HCT116 (cell line): Measurements from ENCODE around the gene SRP9. TPM values are rescaled to one million over a fixed set of nuclear protein-coding genes. Genes with fewer than 3 reads are reported as not detected.

Source experiments
- ATAC-seq: fragments of 200-7000 bp; cut with Tn5 transposase; 2 replicates; pipeline ENCODE4 v1.9.1; 2020; ENCODE audit warnings: mild to moderate bottlenecking, moderate library complexity
- BruUV-seq: library from RNA; stranded (reverse); fragments of 400-500 nt; replicated peaks from 2 replicates; lab custom pipeline; 2021; lab: Mats Ljungman, UMichigan
- CTCF ChIA-PET: fragments of 300-600 bp; sonication (Branson Sonifier 250); formaldehyde crosslinking; loops from one replicate; lab custom pipeline; 2021; ENCODE audit warnings: antibody characterized with exemption; lab: Charles Lee
- POLR2A ChIA-PET: fragments of 300-600, 350-600 bp; sonication (Branson Sonifier 250); formaldehyde crosslinking; loops from one replicate; lab custom pipeline; 2021; ENCODE audit warnings: antibody characterized with exemption; lab: Charles Lee
- RAD21 ChIA-PET, 2 experiments: fragments of 300-600 bp; sonication (Branson Sonifier 250); formaldehyde crosslinking; loops; one replicate each; lab custom pipeline; 2023; ENCODE audit warnings: low total read pairs in 2 of 2; ENCODE audit not compliant: uncharacterized antibody in 2 of 2, unreplicated experiment in 2 of 2, low non-redundant PET in 1 of 2; lab: Charles Lee
- DNase-seq: peaks from one replicate; pipeline ENCODE4 v3.0.0-alpha.2; 2010; ENCODE audit warnings: low read depth, low spot score
- H2AFZ ChIP-seq: fragments of 200-600 bp; shearing (Covaris generic), sonication (generic); 2 replicates; pipeline ENCODE4 v1.6.1; 2017; ENCODE audit warnings: low read depth, mixed run types, mixed read lengths, antibody characterized with exemption, low read length; ENCODE audit not compliant: poor library complexity, severe bottlenecking
- H3K27ac ChIP-seq: 2 replicates; pipeline ENCODE4 v1.5.1; 2012; ENCODE audit warnings: low read depth, low read length
- H3K27me3 ChIP-seq: fragments of 200-600 bp; sonication (generic); 2 replicates; pipeline ENCODE4 v1.6.1; 2016; ENCODE audit warnings: mixed run types, low read length, mixed read lengths; ENCODE audit not compliant: insufficient read depth
- H3K36me3 ChIP-seq, 2 experiments: fragments of 200-500 bp in 1 of 2; fragments of 200-600 bp in 1 of 2; sonication (Bioruptor generic) in 1 of 2; sonication (generic) in 1 of 2; 2 replicates each; pipeline versions ENCODE4 v1.5.1 to v1.6.1; 2014 to 2016; ENCODE audit warnings: low read length in 2 of 2, inconsistent platforms in 1 of 2, mixed read lengths in 1 of 2, mixed run types in 1 of 2; ENCODE audit not compliant: insufficient read depth in 2 of 2, control insufficient read depth in 1 of 2
- H3K4me1 ChIP-seq, 2 experiments: fragments of 200-600 bp in 1 of 2; sonication (generic) in 1 of 2; 2 replicates each; pipeline versions ENCODE4 v1.5.1 to v1.6.1; 2012 to 2017; ENCODE audit warnings: low read length in 2 of 2, inconsistent platforms in 1 of 2, mild to moderate bottlenecking in 1 of 2, mixed read lengths in 1 of 2, mixed run types in 1 of 2, moderate library complexity in 1 of 2; ENCODE audit not compliant: insufficient read depth in 2 of 2, control insufficient read depth in 1 of 2
- H3K4me2 ChIP-seq: fragments of 200-600 bp; sonication (generic); 2 replicates; pipeline ENCODE4 v1.6.1; 2017; ENCODE audit warnings: mixed run types, low read length, mixed read lengths
- H3K4me3 ChIP-seq, 2 experiments: fragments of 200-600 bp in 1 of 2; sonication (generic) in 1 of 2; replicated peaks in 1 of 2; 2 replicates each; pipeline ENCODE4 v1.5.1; 2011 to 2016; ENCODE audit warnings: low read length in 2 of 2, control low read depth in 1 of 2, low read depth in 1 of 2, mild to moderate bottlenecking in 1 of 2, mixed read lengths in 1 of 2, mixed run types in 1 of 2
- H3K79me2 ChIP-seq: fragments of 200-600 bp; sonication (generic); 2 replicates; pipeline ENCODE4 v1.6.1; 2017; ENCODE audit warnings: mild to moderate bottlenecking, mixed run types, low read length, moderate library complexity, mixed read lengths; ENCODE audit not compliant: insufficient read depth
- H3K9ac ChIP-seq: fragments of 200-600 bp; sonication (generic); 2 replicates; pipeline ENCODE4 v1.6.1; 2016; ENCODE audit warnings: low read length, mixed read lengths
- H3K9me2 ChIP-seq: fragments of 200-600 bp; sonication (generic), shearing (Covaris generic); 2 replicates; pipeline ENCODE4 v1.6.1; 2017; ENCODE audit warnings: mixed run types, mild to moderate bottlenecking, moderate library complexity; ENCODE audit not compliant: insufficient read depth
- H3K9me3 ChIP-seq, 2 experiments: fragments of 200-500 bp in 1 of 2; fragments of 200-600 bp in 1 of 2; sonication (Bioruptor generic) in 1 of 2; sonication (generic) in 1 of 2; 2 replicates each; pipeline ENCODE4 v1.6.1; 2014 to 2017; ENCODE audit warnings: low read length in 2 of 2, mixed read lengths in 2 of 2, inconsistent platforms in 1 of 2, low read depth in 1 of 2, mild to moderate bottlenecking in 1 of 2, mixed run types in 1 of 2, moderate library complexity in 1 of 2; ENCODE audit not compliant: control insufficient read depth in 1 of 2, insufficient read depth in 1 of 2
- H4K20me1 ChIP-seq: fragments of 200-600 bp; sonication (generic), shearing (Covaris generic); 2 replicates; pipeline ENCODE4 v1.6.1; 2017; ENCODE audit warnings: mixed run types, mild to moderate bottlenecking, moderate library complexity; ENCODE audit not compliant: insufficient read depth
- CEBPB ChIP-seq: IDR thresholded peaks from 2 replicates; pipeline ENCODE4 v1.6.1; 2012; ENCODE audit warnings: low read depth
- CTCF ChIP-seq, 3 experiments: fragments of 200-600 bp in 1 of 3; sonication (generic) in 1 of 3; IDR thresholded peaks in 2 of 3; conservative IDR thresholded peaks in 1 of 3; 2 replicates each; pipeline ENCODE4 v1.5.1; 2012 to 2017; ENCODE audit warnings: low read depth in 2 of 3, low read length in 2 of 3, antibody characterized with exemption in 1 of 3, borderline replicate concordance in 1 of 3, control low read depth in 1 of 3, mild to moderate bottlenecking in 1 of 3, mixed read lengths in 1 of 3, mixed run types in 1 of 3, moderate library complexity in 1 of 3; ENCODE audit not compliant: insufficient read depth in 1 of 3
- ELF1 ChIP-seq: IDR thresholded peaks from 2 replicates; pipeline ENCODE4 v1.6.1; 2012; ENCODE audit warnings: low read depth, borderline replicate concordance
- EZH2 ChIP-seq: fragments of 200-600 bp; sonication (generic); IDR thresholded peaks from 2 replicates; pipeline ENCODE4 v1.6.1; 2017; ENCODE audit warnings: antibody characterized with exemption, mixed run types
- EZH2phosphoT487 ChIP-seq: fragments of 200-600 bp; IDR thresholded peaks from 2 replicates; pipeline ENCODE4 v1.6.1; 2018; ENCODE audit warnings: antibody characterized with exemption, borderline replicate concordance
- JUND ChIP-seq: IDR thresholded peaks from 2 replicates; pipeline ENCODE4 v1.6.1; 2012
- POLR2A ChIP-seq: IDR thresholded peaks from 2 replicates; pipeline ENCODE4 v1.7.0; 2011; ENCODE audit warnings: borderline replicate concordance; ENCODE audit not compliant: insufficient read depth, insufficient read length; ENCODE audit errors: extremely low read depth
- RAD21 ChIP-seq: IDR thresholded peaks from 2 replicates; pipeline ENCODE4 v1.6.1; 2012; ENCODE audit warnings: low read depth, mild to moderate bottlenecking
- YY1 ChIP-seq: IDR thresholded peaks from 2 replicates; pipeline ENCODE4 v1.6.1; 2011; ENCODE audit warnings: low read length, low read depth, moderate library complexity, mild to moderate bottlenecking; ENCODE audit not compliant: insufficient replicate concordance; ENCODE audit errors: extremely low read depth
- ZFX ChIP-seq: fragments of 450-650 bp; IDR thresholded peaks from 2 replicates; pipeline ENCODE4 v1.6.1; 2017
- intact Hi-C: fragments of 100-400 bp; cut with micrococcal nuclease; formaldehyde crosslinking; loops from 2 replicates; pipeline ENCODE4 v1.10.0; 2022
- total RNA-seq: library from RNA; stranded (reverse); gene quantifications from one replicate; pipeline ENCODE4 v1.2.1, GENCODE V29; 2021; ENCODE audit not compliant: unreplicated experiment
- TF ChIP-seq, protein P1 (sequence below): IDR thresholded peaks from 2 replicates; pipeline ENCODE4 v1.6.1; 2011; ENCODE audit warnings: mild to moderate bottlenecking, low read length, moderate library complexity; ENCODE audit not compliant: insufficient replicate concordance; ENCODE audit errors: extremely low read depth
- TF ChIP-seq, protein P2 (sequence below): IDR thresholded peaks from 2 replicates; pipeline ENCODE4 v1.6.1; 2012
- TF ChIP-seq, protein P3 (sequence below): IDR thresholded peaks from 2 replicates; pipeline ENCODE4 v1.6.1; 2012; ENCODE audit warnings: low read depth

SRP9 gene
- total RNA-seq, 1 experiment from 2014 or later, result 220 TPM

DNA sequence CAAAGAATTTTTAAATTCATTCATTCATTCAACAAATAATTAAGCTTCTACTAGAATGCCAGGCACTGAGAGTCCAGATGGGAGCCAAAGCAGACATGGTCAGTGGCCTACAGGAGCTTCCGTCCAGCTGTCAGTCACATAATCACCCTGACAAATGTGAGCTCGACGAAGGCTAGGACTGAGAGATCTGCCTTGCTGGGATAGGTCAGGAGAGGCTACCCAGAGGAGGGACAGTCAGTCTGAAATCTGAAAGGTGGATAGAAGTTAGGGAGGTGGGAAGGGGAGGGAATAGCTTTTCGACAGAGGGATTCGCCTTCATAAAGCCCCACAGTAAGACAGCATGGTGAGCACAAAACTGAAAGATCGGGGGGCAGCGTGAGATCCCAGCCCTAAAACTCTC is 40.6 kb downstream of the SRP9 start (continued):
- TF ChIP-seq, protein P1, sequence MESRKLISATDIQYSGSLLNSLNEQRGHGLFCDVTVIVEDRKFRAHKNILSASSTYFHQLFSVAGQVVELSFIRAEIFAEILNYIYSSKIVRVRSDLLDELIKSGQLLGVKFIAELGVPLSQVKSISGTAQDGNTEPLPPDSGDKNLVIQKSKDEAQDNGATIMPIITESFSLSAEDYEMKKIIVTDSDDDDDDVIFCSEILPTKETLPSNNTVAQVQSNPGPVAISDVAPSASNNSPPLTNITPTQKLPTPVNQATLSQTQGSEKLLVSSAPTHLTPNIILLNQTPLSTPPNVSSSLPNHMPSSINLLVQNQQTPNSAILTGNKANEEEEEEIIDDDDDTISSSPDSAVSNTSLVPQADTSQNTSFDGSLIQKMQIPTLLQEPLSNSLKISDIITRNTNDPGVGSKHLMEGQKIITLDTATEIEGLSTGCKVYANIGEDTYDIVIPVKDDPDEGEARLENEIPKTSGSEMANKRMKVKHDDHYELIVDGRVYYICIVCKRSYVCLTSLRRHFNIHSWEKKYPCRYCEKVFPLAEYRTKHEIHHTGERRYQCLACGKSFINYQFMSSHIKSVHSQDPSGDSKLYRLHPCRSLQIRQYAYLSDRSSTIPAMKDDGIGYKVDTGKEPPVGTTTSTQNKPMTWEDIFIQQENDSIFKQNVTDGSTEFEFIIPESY, result no peak
- no peak for TF ChIP-seq YY1
- TF ChIP-seq POLR2A, result no peak
- no peak for TF ChIP-seq EZH2
- TF ChIP-seq RAD21, result no peak
- TF ChIP-seq CEBPB, result no peak
- TF ChIP-seq, protein P2, sequence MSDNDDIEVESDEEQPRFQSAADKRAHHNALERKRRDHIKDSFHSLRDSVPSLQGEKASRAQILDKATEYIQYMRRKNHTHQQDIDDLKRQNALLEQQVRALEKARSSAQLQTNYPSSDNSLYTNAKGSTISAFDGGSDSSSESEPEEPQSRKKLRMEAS, result no peak
- no peak for TF ChIP-seq EZH2phosphoT487
- no peak for TF ChIP-seq ELF1

- RAD21 ChIA-PET, result no interaction called here
- POLR2A ChIA-PET, result no interaction called here
- H3K4me1 ChIP-seq, result peaks cover 23% of the 10 kb centered on the region in 2 experiments
- TF ChIP-seq ZFX (no peak), CTCF (IDR thresholded peaks at IDR 0.05 in 2 of 3, conservative IDR thresholded peaks at IDR 0.05 in 1 of 3; ENCODE audit: borderline replicate concordance in 1 of 3, insufficient read depth in 1 of 3, low read depth in 2 of 3, low read length in 2 of 3) (no peak), POLR2A (no peak), EZH2phosphoT487 (no peak), JUND (no peak)
- TF ChIP-seq, protein P1, result no peak
- TF ChIP-seq, protein P3, sequence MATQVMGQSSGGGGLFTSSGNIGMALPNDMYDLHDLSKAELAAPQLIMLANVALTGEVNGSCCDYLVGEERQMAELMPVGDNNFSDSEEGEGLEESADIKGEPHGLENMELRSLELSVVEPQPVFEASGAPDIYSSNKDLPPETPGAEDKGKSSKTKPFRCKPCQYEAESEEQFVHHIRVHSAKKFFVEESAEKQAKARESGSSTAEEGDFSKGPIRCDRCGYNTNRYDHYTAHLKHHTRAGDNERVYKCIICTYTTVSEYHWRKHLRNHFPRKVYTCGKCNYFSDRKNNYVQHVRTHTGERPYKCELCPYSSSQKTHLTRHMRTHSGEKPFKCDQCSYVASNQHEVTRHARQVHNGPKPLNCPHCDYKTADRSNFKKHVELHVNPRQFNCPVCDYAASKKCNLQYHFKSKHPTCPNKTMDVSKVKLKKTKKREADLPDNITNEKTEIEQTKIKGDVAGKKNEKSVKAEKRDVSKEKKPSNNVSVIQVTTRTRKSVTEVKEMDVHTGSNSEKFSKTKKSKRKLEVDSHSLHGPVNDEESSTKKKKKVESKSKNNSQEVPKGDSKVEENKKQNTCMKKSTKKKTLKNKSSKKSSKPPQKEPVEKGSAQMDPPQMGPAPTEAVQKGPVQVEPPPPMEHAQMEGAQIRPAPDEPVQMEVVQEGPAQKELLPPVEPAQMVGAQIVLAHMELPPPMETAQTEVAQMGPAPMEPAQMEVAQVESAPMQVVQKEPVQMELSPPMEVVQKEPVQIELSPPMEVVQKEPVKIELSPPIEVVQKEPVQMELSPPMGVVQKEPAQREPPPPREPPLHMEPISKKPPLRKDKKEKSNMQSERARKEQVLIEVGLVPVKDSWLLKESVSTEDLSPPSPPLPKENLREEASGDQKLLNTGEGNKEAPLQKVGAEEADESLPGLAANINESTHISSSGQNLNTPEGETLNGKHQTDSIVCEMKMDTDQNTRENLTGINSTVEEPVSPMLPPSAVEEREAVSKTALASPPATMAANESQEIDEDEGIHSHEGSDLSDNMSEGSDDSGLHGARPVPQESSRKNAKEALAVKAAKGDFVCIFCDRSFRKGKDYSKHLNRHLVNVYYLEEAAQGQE, result no peak
Observed at GRCh38 chr1:225819346-225820192, 41.9 kb downstream of the SRP9 start.

More at GRCh38 chr1:225819346-225820192, 41.9 kb downstream of the SRP9 start:
- Histone ChIP-seq H3K9ac (no peak overlapping the region), H3K9me3 (no peaks in the 10 kb centered on the region), H2AFZ (no peak overlapping the region), H3K36me3 (no peaks in the 10 kb centered on the region), H3K27ac (no peak overlapping the region), H3K79me2 (no peaks in the 10 kb centered on the region), H3K27me3 (no peaks in the 10 kb centered on the region), H3K4me2 (no peak overlapping the region), H4K20me1 (no peaks in the 10 kb centered on the region), H3K4me3 (no peak overlapping the region), H3K9me2 (no peaks in the 10 kb centered on the region)
- DNase-seq, result no peak
- no TSS peak for BruUV-seq
- intact Hi-C loops, result no loop called here
- no peak for ATAC-seq
- CTCF ChIA-PET, result no interaction called here
